Measurements from ENCODE around the gene ECT2L. TPM values are rescaled to one million over a fixed set of nuclear protein-coding genes. Genes with fewer than 3 reads are reported as not detected.

Gene ECT2L
- polyA plus RNA-seq, 1 of the 3 experiments (the other 2 are of a cell fraction) = 0.02 TPM

- H3K27ac ChIP-seq (ENCODE audit: low read depth in 2 of 2, low read length in 1 of 2) = no peak overlapping the region
- no peaks in the 10 kb centered on the region for H3F3A ChIP-seq (replicated peaks; ENCODE audit: insufficient read depth)
- ChIA-PET POLR2A (no interaction called here), CTCF (no interaction called here)
- no peaks in the 10 kb centered on the region for H3K27me3 ChIP-seq (ENCODE audit: insufficient read depth)
- H3K36me3 ChIP-seq (replicated peaks in 1 of 2; ENCODE audit: control insufficient read depth in 1 of 2, insufficient read depth in 2 of 2, low read length in 1 of 2) = no peaks in the 10 kb centered on the region
- H3K9me2 ChIP-seq = no peaks in the 10 kb centered on the region
- no peaks in the 10 kb centered on the region for H3K9me3 ChIP-seq
- no peak overlapping the region for H3K4me2 ChIP-seq
- H3K79me2 ChIP-seq (ENCODE audit: insufficient read depth) = no peaks in the 10 kb centered on the region
- H2AFZ ChIP-seq (ENCODE audit: low read depth) = no peak overlapping the region
- H4K20me1 ChIP-seq (ENCODE audit: insufficient read depth) = no peaks in the 10 kb centered on the region
- TF ChIP-seq PBX3 (IDR thresholded peaks at IDR 0.05) = no peak
- TF ChIP-seq NFIC (IDR thresholded peaks at IDR 0.05; ENCODE audit: borderline replicate concordance) = no peak
- TF ChIP-seq MXI1 (IDR thresholded peaks at IDR 0.05; ENCODE audit: low read depth, low read length) = no peak
- no peak overlapping the region for H3K4me3 ChIP-seq (ENCODE audit: low read depth in 2 of 2, low read length in 1 of 2)
- H3K4me1 ChIP-seq (ENCODE audit: control insufficient read depth in 1 of 2, insufficient read depth in 2 of 2, low read depth in 1 of 2, low read length in 1 of 2) = no peaks in the 10 kb centered on the region; a peak in 1 of 4 replicates
- DNase-seq = no peak
- H3K9ac ChIP-seq = no peak overlapping the region
Observed at GRCh38 chr6:138868181-138868580, 72.3 kb downstream of the ECT2L start.

- H2AFZ ChIP-seq (ENCODE audit: low read depth) = no peak overlapping the region
- H3K9me2 ChIP-seq = no peaks in the 10 kb centered on the region
- H3F3A ChIP-seq (replicated peaks; ENCODE audit: insufficient read depth) = no peaks in the 10 kb centered on the region
- no peak overlapping the region for H3K9ac ChIP-seq
- no peak overlapping the region for H3K27ac ChIP-seq (ENCODE audit: low read depth in 2 of 2, low read length in 1 of 2)
- no peak for DNase-seq
- no peaks in the 10 kb centered on the region for H3K9me3 ChIP-seq
- no peak for TF ChIP-seq TCF12 (IDR thresholded peaks at IDR 0.05)
- TF ChIP-seq FOXJ3 (CRISPR knock-in tag; IDR thresholded peaks at IDR 0.05) = no peak
- no peak for TF ChIP-seq GABPA (IDR thresholded peaks at IDR 0.05; ENCODE audit: low read depth)
- TF ChIP-seq MXI1 (IDR thresholded peaks at IDR 0.05; ENCODE audit: low read depth, low read length) = no peak
- TF ChIP-seq CHD2 (IDR thresholded peaks at IDR 0.05; ENCODE audit: low read length, partially characterized antibody) = no peak
- TF ChIP-seq POLR2AphosphoS5 (IDR thresholded peaks at IDR 0.05; ENCODE audit: low read depth, low read length) = no peak
- TF ChIP-seq RCOR1 (IDR thresholded peaks at IDR 0.05; ENCODE audit: low read length) = no peak
- no peak for TF ChIP-seq EP300 (IDR thresholded peaks at IDR 0.05; ENCODE audit: borderline replicate concordance in 1 of 2, low read depth in 1 of 2, low read length in 1 of 2)
- no peak for TF ChIP-seq RFX5 (IDR thresholded peaks at IDR 0.05; ENCODE audit: low read length)
- TF ChIP-seq MEF2A (IDR thresholded peaks at IDR 0.05; ENCODE audit: borderline replicate concordance, low read depth) = no peak
- no peak for TF ChIP-seq FOSL2 (IDR thresholded peaks at IDR 0.05; ENCODE audit: borderline replicate concordance, low read depth)
- TF ChIP-seq, protein P1, sequence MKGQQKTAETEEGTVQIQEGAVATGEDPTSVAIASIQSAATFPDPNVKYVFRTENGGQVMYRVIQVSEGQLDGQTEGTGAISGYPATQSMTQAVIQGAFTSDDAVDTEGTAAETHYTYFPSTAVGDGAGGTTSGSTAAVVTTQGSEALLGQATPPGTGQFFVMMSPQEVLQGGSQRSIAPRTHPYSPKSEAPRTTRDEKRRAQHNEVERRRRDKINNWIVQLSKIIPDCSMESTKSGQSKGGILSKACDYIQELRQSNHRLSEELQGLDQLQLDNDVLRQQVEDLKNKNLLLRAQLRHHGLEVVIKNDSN (IDR thresholded peaks at IDR 0.05; ENCODE audit: borderline replicate concordance, low read depth) = no peak
- no peak for TF ChIP-seq NFIC (IDR thresholded peaks at IDR 0.05; ENCODE audit: borderline replicate concordance)
- TF ChIP-seq, protein P2, sequence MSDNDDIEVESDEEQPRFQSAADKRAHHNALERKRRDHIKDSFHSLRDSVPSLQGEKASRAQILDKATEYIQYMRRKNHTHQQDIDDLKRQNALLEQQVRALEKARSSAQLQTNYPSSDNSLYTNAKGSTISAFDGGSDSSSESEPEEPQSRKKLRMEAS (IDR thresholded peaks at IDR 0.05; ENCODE audit: low read depth) = no peak
- TF ChIP-seq CTCF (IDR thresholded peaks at IDR 0.05) = no peak
- TF ChIP-seq GATA2 (CRISPR knock-in tag; IDR thresholded peaks at IDR 0.05) = no peak
- CTCF ChIA-PET = no interaction called here
- WGBS (ENCODE audit: low lambda C conversion rate) = 67% methylated on average over 4 of the region's 4 CpGs
- no peaks in the 10 kb centered on the region for H3K79me2 ChIP-seq (ENCODE audit: insufficient read depth)
- no peak overlapping the region for H3K4me3 ChIP-seq (ENCODE audit: low read depth in 2 of 2, low read length in 1 of 2)
- no peaks in the 10 kb centered on the region for H4K20me1 ChIP-seq (ENCODE audit: insufficient read depth)
- H3K27me3 ChIP-seq (ENCODE audit: insufficient read depth) = no peaks in the 10 kb centered on the region
- H3K4me2 ChIP-seq = no peak overlapping the region
- POLR2A ChIA-PET = no interaction called here
- no peaks in the 10 kb centered on the region; a peak in 1 of 4 replicates for H3K4me1 ChIP-seq (ENCODE audit: control insufficient read depth in 1 of 2, insufficient read depth in 2 of 2, low read depth in 1 of 2, low read length in 1 of 2)
- H3K36me3 ChIP-seq (replicated peaks in 1 of 2; ENCODE audit: control insufficient read depth in 1 of 2, insufficient read depth in 2 of 2, low read length in 1 of 2) = no peaks in the 10 kb centered on the region
Observed at GRCh38 chr6:138869398-138869797, 73.5 kb downstream of the ECT2L start.
